ENCODE measurements around the gene DPYD.

GRCh38 chr1:97791251-97791650, 129.6 kb downstream of the DPYD start:
- TF ChIP-seq CTCF (conservative IDR thresholded peaks at IDR 0.05; ENCODE audit: low read length) (no peak), EZH2phosphoT487 (IDR thresholded peaks at IDR 0.05; ENCODE audit: borderline replicate concordance) (no peak)

Data from Loucy (cell line).